OCI-LY1 (cell line): ENCODE measurements around the gene GNPTAB.

Experiments used
- CTCF ChIP-seq: fragments of 200-600 bp; sonication (generic), shearing (Covaris generic); IDR thresholded peaks from 2 replicates; pipeline ENCODE4 v1.5.1; 2017; ENCODE audit warnings: mild to moderate bottlenecking, antibody characterized with exemption, low read length, moderate library complexity, mixed read lengths
- EZH2 ChIP-seq: fragments of 200-600 bp; sonication (generic), shearing (Covaris generic); IDR thresholded peaks from 2 replicates; pipeline ENCODE4 v1.8.0; 2017; ENCODE audit warnings: borderline replicate concordance, mixed run types, mild to moderate bottlenecking, antibody characterized with exemption, low read length, moderate library complexity, mixed read lengths

- TF ChIP-seq CTCF (no peak), EZH2 (no peak)
Observed at GRCh38 chr12:101746661-101747060, 84.1 kb downstream of the GNPTAB start.
